ENCODE measurements around the gene UBASH3B.
"Not testable (repeated sequence)": the region's sequence is repeated elsewhere in the genome, so short reads cannot be mapped to it uniquely, and the experiment has no call there.

Gene UBASH3B

DNA sequence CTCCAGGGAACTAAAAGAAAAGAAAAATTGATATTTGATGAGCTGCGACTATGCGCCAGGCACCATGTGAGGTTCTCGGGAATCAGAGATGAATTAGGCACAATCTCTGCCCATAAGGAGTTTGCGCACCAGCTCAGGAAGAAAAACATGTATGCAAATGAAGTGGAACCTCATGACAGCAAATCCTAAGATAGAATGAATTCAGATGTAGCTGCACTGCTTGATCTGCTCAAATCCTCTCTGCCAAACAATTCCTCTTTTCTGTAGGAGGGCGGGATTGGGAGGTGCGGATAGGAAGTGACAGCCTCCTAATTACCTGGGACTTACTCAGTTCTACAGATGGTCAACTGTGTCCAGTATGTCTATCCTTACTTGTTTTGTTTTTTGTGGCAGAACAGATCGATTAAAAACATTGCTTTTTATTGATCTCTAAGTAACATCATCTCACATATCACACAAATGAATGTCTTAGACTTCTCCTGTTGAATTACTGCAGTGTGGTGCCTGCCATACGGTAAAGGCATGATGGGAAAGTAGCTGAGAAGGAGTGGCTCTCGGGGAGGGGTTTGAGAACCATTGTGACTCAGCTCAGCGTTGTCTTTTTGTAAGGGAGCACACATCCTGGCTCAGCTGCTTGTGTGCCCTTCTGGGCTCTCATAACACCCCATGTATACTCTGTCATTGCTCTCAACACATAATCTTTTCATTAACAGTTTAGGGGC, 196.7 kb downstream of the UBASH3B start:
- H3K27ac ChIP-seq (ENCODE audit: low read length): no peak overlapping the region
- H3K9ac ChIP-seq (ENCODE audit: low read length in 2 of 2): no peak overlapping the region
- no peaks in the 10 kb centered on the region for H3K36me3 ChIP-seq (ENCODE audit: control insufficient read depth in 2 of 2, insufficient read depth in 2 of 2, low read length in 2 of 2)
- H3K9me3 ChIP-seq (ENCODE audit: control insufficient read depth in 2 of 2, low read length in 2 of 2): no peaks in the 10 kb centered on the region
- no peaks in the 10 kb centered on the region for H3K27me3 ChIP-seq (ENCODE audit: control insufficient read depth in 1 of 2, insufficient read depth in 2 of 2, low read length in 2 of 2)
- no peak overlapping the region for H3K4me3 ChIP-seq (ENCODE audit: low read length in 2 of 2)
- H3K4me1 ChIP-seq (ENCODE audit: control insufficient read depth, insufficient read depth, low read length): no peaks in the 10 kb centered on the region

DNA sequence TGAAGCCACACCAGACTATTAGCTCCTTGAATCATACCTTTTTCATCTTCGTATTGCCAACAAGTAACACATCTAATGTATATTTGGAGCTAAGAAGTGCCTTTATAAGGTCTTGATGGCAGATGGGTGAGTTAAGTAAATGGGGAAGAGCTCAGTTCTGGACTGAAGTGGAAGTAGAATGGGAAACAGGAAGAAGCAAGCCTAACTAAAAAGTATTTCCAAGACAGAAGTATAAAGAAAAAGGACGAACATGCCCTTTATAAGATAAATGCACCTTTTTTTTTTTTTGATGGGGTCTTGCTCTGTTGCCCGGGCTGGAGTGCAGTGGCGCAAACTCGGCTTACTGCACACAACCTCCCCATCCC, 197.3 kb downstream of the UBASH3B start:
- H3K9ac ChIP-seq (ENCODE audit: low read length in 2 of 2): no peak overlapping the region
- no peaks in the 10 kb centered on the region for H3K36me3 ChIP-seq (ENCODE audit: control insufficient read depth in 2 of 2, insufficient read depth in 2 of 2, low read length in 2 of 2)
- no peak overlapping the region for H3K4me3 ChIP-seq (ENCODE audit: low read length in 2 of 2)
- H3K27me3 ChIP-seq (ENCODE audit: control insufficient read depth in 1 of 2, insufficient read depth in 2 of 2, low read length in 2 of 2): no peaks in the 10 kb centered on the region
- H3K9me3 ChIP-seq (ENCODE audit: control insufficient read depth in 2 of 2, low read length in 2 of 2): no peaks in the 10 kb centered on the region
- no peak overlapping the region for H3K27ac ChIP-seq (ENCODE audit: low read length)
- H3K4me1 ChIP-seq (ENCODE audit: control insufficient read depth, insufficient read depth, low read length): no peaks in the 10 kb centered on the region

DNA sequence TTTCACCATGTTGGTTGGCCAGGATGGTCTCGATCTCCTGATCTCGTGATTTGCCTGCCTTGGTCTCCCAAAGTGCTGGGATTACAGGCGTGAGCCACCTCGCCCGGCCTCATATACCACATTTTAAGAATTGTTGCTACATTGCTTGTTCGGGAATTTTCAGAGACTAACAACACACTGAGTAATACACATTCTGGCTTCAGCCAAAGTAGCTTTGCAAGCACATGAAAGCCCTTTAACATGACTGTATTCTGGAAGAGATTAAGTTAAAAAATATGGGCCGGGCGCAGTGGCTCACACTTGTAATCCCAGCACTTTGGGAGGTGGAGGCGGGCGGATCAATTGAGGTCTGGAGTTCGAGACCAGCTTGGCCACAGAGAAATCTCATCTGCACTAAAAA, 197.7 kb downstream of the UBASH3B start:
- H3K36me3 ChIP-seq (ENCODE audit: control insufficient read depth in 2 of 2, insufficient read depth in 2 of 2, low read length in 2 of 2): no peaks in the 10 kb centered on the region
- H3K9ac ChIP-seq (ENCODE audit: low read length in 2 of 2): no peak overlapping the region
- no peak overlapping the region for H3K27ac ChIP-seq (ENCODE audit: low read length)
- no peaks in the 10 kb centered on the region for H3K4me1 ChIP-seq (ENCODE audit: control insufficient read depth, insufficient read depth, low read length)
- no peaks in the 10 kb centered on the region for H3K9me3 ChIP-seq (ENCODE audit: control insufficient read depth in 2 of 2, low read length in 2 of 2)
- H3K4me3 ChIP-seq (ENCODE audit: low read length in 2 of 2): no peak overlapping the region
- no peaks in the 10 kb centered on the region for H3K27me3 ChIP-seq (ENCODE audit: control insufficient read depth in 1 of 2, insufficient read depth in 2 of 2, low read length in 2 of 2)

DNA sequence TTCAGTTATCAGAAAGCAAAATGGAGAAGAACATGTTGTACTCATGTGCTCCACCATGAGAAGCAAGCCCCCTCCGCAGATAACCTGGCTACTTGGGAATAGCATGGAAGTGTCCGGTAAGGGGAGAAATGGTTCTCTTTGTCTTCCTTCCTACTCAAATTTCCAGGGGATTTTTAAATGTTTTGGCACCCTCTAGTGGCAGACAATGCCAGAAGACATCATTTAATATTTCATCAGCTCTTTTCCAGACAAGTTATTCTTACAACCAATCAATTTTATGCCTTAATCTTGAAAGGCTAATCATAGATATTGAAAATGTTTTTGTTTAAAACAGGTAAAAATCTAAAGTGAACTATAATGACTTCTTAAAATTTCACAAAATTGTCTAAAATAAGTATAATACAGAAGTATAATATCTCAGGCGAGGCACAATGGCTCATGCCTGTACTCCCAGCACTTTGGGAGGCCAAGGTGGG, 198.5 kb downstream of the UBASH3B start:
- Histone ChIP-seq H3K27ac (ENCODE audit: low read length) (no peak overlapping the region), H3K4me1 (ENCODE audit: control insufficient read depth, insufficient read depth, low read length) (no peaks in the 10 kb centered on the region), H3K9ac (ENCODE audit: low read length in 2 of 2) (no peak overlapping the region), H3K27me3 (ENCODE audit: control insufficient read depth in 1 of 2, insufficient read depth in 2 of 2, low read length in 2 of 2) (no peaks in the 10 kb centered on the region), H3K36me3 (ENCODE audit: control insufficient read depth in 2 of 2, insufficient read depth in 2 of 2, low read length in 2 of 2) (no peaks in the 10 kb centered on the region), H3K4me3 (ENCODE audit: low read length in 2 of 2) (no peak overlapping the region), H3K9me3 (ENCODE audit: control insufficient read depth in 2 of 2, low read length in 2 of 2) (no peaks in the 10 kb centered on the region)

DNA sequence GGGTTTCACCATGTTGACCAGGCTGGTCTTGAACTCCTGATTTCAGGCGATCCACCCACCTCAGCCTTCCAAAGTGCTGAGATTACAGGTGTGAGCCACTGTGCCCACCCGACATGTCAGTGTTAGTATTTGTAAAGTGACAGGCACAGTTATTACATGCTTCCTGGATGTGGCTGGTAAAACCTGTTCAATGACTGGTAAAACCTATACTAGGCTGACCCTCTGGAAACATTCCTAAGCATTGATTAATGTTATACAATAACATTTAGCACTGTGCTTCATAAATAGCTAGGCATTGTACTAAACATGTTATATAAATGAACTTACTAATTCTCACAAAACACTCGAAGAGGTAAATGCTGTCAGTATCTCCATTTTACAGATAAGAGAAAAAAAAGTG, 206.1 kb downstream of the UBASH3B start:
- Histone ChIP-seq H3K9me3 (ENCODE audit: control insufficient read depth in 2 of 2, low read length in 2 of 2) (no peaks in the 10 kb centered on the region), H3K4me1 (ENCODE audit: control insufficient read depth, insufficient read depth, low read length) (no peaks in the 10 kb centered on the region), H3K36me3 (ENCODE audit: control insufficient read depth in 2 of 2, insufficient read depth in 2 of 2, low read length in 2 of 2) (no peaks in the 10 kb centered on the region), H3K9ac (ENCODE audit: low read length in 2 of 2) (no peak overlapping the region), H3K4me3 (ENCODE audit: low read length in 2 of 2) (no peak overlapping the region), H3K27me3 (ENCODE audit: control insufficient read depth in 1 of 2, insufficient read depth in 2 of 2, low read length in 2 of 2) (peaks cover 4 to 11% of the 10 kb centered on the region in 2 donors), H3K27ac (ENCODE audit: low read length) (no peak overlapping the region)

DNA sequence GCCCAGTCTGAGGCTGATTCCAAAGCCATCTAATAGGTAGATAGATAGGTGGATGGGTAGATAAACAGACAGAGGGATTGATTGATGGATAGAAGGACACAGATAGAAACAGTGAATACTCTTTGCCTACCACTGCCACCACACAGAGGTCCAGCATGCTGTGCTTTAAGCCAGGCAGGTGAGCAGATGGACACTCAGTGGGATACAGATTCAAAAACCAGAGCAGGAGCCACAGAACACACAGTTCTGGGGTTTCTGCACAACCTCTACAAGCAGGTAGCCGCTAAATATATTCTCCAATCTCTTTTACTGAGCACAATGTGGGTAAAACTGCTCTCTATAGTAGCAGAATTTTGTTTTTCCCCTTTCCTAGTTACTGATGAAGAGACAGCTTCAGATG, 206.6 kb downstream of the UBASH3B start:
- H3K9me3 ChIP-seq (ENCODE audit: control insufficient read depth in 2 of 2, low read length in 2 of 2): no peaks in the 10 kb centered on the region
- H3K4me3 ChIP-seq (ENCODE audit: low read length in 2 of 2): no peak overlapping the region
- no peaks in the 10 kb centered on the region for H3K4me1 ChIP-seq (ENCODE audit: control insufficient read depth, insufficient read depth, low read length)
- H3K9ac ChIP-seq (ENCODE audit: low read length in 2 of 2): no peak overlapping the region
- peaks cover 5 to 11% of the 10 kb centered on the region in 2 donors for H3K27me3 ChIP-seq (ENCODE audit: control insufficient read depth in 1 of 2, insufficient read depth in 2 of 2, low read length in 2 of 2)
- H3K27ac ChIP-seq (ENCODE audit: low read length): no peak overlapping the region
- H3K36me3 ChIP-seq (ENCODE audit: control insufficient read depth in 2 of 2, insufficient read depth in 2 of 2, low read length in 2 of 2): no peaks in the 10 kb centered on the region

DNA sequence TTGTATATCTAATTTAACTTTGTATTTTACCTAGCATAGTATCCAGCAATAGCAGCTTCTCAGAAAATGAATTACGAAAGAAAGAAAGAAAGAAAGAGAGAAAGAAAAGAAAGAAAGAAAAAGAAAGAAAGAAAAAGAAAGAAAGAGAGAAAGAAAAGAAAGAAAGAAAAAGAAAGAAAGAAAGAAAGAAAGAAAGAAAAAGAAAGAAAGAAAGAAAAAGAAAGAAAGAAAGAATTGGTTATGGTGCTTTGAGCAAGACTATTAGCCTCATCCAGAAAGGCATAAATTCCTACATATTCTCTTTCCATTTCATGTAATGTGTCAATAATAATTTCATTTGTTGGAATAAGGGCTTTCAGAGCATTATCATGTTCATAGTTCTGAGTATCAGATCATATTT, 207.6 kb downstream of the UBASH3B start:
- H3K27me3 ChIP-seq (ENCODE audit: control insufficient read depth in 1 of 2, insufficient read depth in 2 of 2, low read length in 2 of 2): peaks cover 7 to 11% of the 10 kb centered on the region in 2 donors
- not testable (repeated sequence) for H3K4me1 ChIP-seq (ENCODE audit: control insufficient read depth, insufficient read depth, low read length); H3K4me3 ChIP-seq (ENCODE audit: low read length in 2 of 2); H3K27ac ChIP-seq (ENCODE audit: low read length); H3K9me3 ChIP-seq (ENCODE audit: control insufficient read depth in 2 of 2, low read length in 2 of 2); H3K9ac ChIP-seq (ENCODE audit: low read length in 2 of 2); H3K36me3 ChIP-seq (ENCODE audit: control insufficient read depth in 2 of 2, insufficient read depth in 2 of 2, low read length in 2 of 2)

DNA sequence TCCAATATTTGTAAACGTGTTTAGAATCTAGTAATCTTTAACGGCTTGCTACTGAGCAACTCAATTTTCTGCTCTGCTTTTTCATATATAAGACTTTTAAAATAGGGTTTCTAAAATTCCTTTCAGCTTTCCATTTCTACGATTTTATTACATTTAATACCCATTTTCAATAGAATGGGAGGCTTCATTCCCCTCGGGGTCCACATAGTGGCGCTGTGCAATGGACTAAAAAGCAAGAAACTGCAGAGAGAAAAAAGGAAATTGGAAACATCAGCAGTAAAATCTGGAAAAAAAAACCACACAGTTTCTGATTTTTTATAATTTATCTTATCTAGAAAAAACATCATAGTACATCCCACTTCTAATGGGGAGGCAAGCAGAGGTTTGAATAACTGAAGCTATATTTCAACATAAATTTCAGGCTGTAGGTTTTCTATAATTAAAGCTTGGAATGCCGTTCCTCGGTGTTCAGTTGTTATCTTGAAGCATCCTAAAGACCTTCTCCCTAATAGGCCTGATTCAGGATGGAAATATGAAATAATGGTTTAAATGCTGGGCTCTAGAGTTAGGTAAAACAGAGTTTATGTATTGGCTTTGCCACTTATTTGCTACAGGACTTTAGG, 208.3 kb downstream of the UBASH3B start:
- no peaks in the 10 kb centered on the region for H3K4me1 ChIP-seq (ENCODE audit: control insufficient read depth, insufficient read depth, low read length)
- H3K36me3 ChIP-seq (ENCODE audit: control insufficient read depth in 2 of 2, insufficient read depth in 2 of 2, low read length in 2 of 2): no peaks in the 10 kb centered on the region
- H3K9ac ChIP-seq (ENCODE audit: low read length in 2 of 2): no peak overlapping the region
- no peaks in the 10 kb centered on the region for H3K9me3 ChIP-seq (ENCODE audit: control insufficient read depth in 2 of 2, low read length in 2 of 2)
- peaks cover 7 to 11% of the 10 kb centered on the region in 2 donors for H3K27me3 ChIP-seq (ENCODE audit: control insufficient read depth in 1 of 2, insufficient read depth in 2 of 2, low read length in 2 of 2)
- H3K4me3 ChIP-seq (ENCODE audit: low read length in 2 of 2): no peak overlapping the region
- no peak overlapping the region for H3K27ac ChIP-seq (ENCODE audit: low read length)
